ENCODE results near the gene MEN1. TPM values are rescaled to one million over a fixed set of nuclear protein-coding genes. Genes with fewer than 3 reads are reported as not detected.
"Not testable (repeated sequence)": the region's sequence is repeated elsewhere in the genome, so short reads cannot be mapped to it uniquely, and the experiment has no call there.

Gene MEN1
- polyA plus RNA-seq, 2 donors, result 15.4 to 19.0 TPM

GRCh38 chr11:64817476-64817875, 7.1 kb upstream of the MEN1 start:
- Histone ChIP-seq H3K4me1 (ENCODE audit: control insufficient read depth in 2 of 2, insufficient read depth in 2 of 2, low read length in 1 of 2) (no peaks in the 10 kb centered on the region), H3K9me3 (ENCODE audit: control insufficient read depth in 2 of 2, insufficient read depth in 1 of 2, low read depth in 1 of 2, low read length in 1 of 2) (no peaks in the 10 kb centered on the region), H3K27me3 (ENCODE audit: control insufficient read depth in 1 of 2, insufficient read depth in 2 of 2, low read length in 2 of 2) (no peaks in the 10 kb centered on the region), H3K4me3 (ENCODE audit: low read depth in 1 of 2, low read length in 2 of 2) (no peak overlapping the region), H3K36me3 (ENCODE audit: control insufficient read depth in 2 of 2, insufficient read depth in 2 of 2, low read length in 1 of 2) (no peaks in the 10 kb centered on the region), H3K27ac (ENCODE audit: low read depth in 2 of 2, low read length in 1 of 2) (no peak overlapping the region)
- WGBS, 2 donors, result 79 to 80% methylated on average over 3 of the region's 3 CpGs

- H3K9me3 ChIP-seq (ENCODE audit: control insufficient read depth in 2 of 2, insufficient read depth in 1 of 2, low read depth in 1 of 2, low read length in 1 of 2); H3K27ac ChIP-seq (ENCODE audit: low read depth in 2 of 2, low read length in 1 of 2); H3K27me3 ChIP-seq (ENCODE audit: control insufficient read depth in 1 of 2, insufficient read depth in 2 of 2, low read length in 2 of 2); H3K4me1 ChIP-seq (ENCODE audit: control insufficient read depth in 2 of 2, insufficient read depth in 2 of 2, low read length in 1 of 2); H3K36me3 ChIP-seq (ENCODE audit: control insufficient read depth in 2 of 2, insufficient read depth in 2 of 2, low read length in 1 of 2); H3K4me3 ChIP-seq (ENCODE audit: low read depth in 1 of 2, low read length in 2 of 2): not testable (repeated sequence)
- 62 to 67% methylated on average over 5 of the region's 5 CpGs for WGBS, 2 donors
Measured at GRCh38 chr11:64815433-64815832, 5.1 kb upstream of the MEN1 start.

GRCh38 chr11:64814712-64815187, 4.4 kb upstream of the MEN1 start:
- no peaks in the 10 kb centered on the region for H3K36me3 ChIP-seq (ENCODE audit: control insufficient read depth in 2 of 2, insufficient read depth in 2 of 2, low read length in 1 of 2)
- H3K9me3 ChIP-seq (ENCODE audit: control insufficient read depth in 2 of 2, insufficient read depth in 1 of 2, low read depth in 1 of 2, low read length in 1 of 2), result no peaks in the 10 kb centered on the region
- peaks cover 0 to 2% of the 10 kb centered on the region in 2 donors for H3K4me1 ChIP-seq (ENCODE audit: control insufficient read depth in 2 of 2, insufficient read depth in 2 of 2, low read length in 1 of 2)
- no peak overlapping the region for H3K4me3 ChIP-seq (ENCODE audit: low read depth in 1 of 2, low read length in 2 of 2)
- H3K27me3 ChIP-seq (ENCODE audit: control insufficient read depth in 1 of 2, insufficient read depth in 2 of 2, low read length in 2 of 2), result no peaks in the 10 kb centered on the region
- WGBS, 2 donors, result 63 to 70% methylated on average over 7 of the region's 7 CpGs
- H3K27ac ChIP-seq (ENCODE audit: low read depth in 2 of 2, low read length in 1 of 2), result no peak overlapping the region

- Histone ChIP-seq H3K36me3 (ENCODE audit: control insufficient read depth in 2 of 2, insufficient read depth in 2 of 2, low read length in 1 of 2) (no peaks in the 10 kb centered on the region), H3K27ac (ENCODE audit: low read depth in 2 of 2, low read length in 1 of 2) (no peak overlapping the region), H3K27me3 (ENCODE audit: control insufficient read depth in 1 of 2, insufficient read depth in 2 of 2, low read length in 2 of 2) (no peaks in the 10 kb centered on the region), H3K4me3 (ENCODE audit: low read depth in 1 of 2, low read length in 2 of 2) (no peak overlapping the region), H3K9me3 (ENCODE audit: control insufficient read depth in 2 of 2, insufficient read depth in 1 of 2, low read depth in 1 of 2, low read length in 1 of 2) (no peaks in the 10 kb centered on the region), H3K4me1 (ENCODE audit: control insufficient read depth in 2 of 2, insufficient read depth in 2 of 2, low read length in 1 of 2) (peaks cover 5 to 7% of the 10 kb centered on the region in 2 donors)
- 84 to 85% methylated on average over 5 of the region's 5 CpGs for WGBS, 2 donors
Measured at GRCh38 chr11:64813826-64814225, 3.5 kb upstream of the MEN1 start.

- H3K4me1 ChIP-seq (ENCODE audit: control insufficient read depth in 2 of 2, insufficient read depth in 2 of 2, low read length in 1 of 2), result peaks cover 5 to 7% of the 10 kb centered on the region in 2 donors
- H3K27ac ChIP-seq (ENCODE audit: low read depth in 2 of 2, low read length in 1 of 2), result peak overlapping the region in 1 of 2 donors; percentile 72
- no peaks in the 10 kb centered on the region for H3K9me3 ChIP-seq (ENCODE audit: control insufficient read depth in 2 of 2, insufficient read depth in 1 of 2, low read depth in 1 of 2, low read length in 1 of 2)
- no peaks in the 10 kb centered on the region for H3K27me3 ChIP-seq (ENCODE audit: control insufficient read depth in 1 of 2, insufficient read depth in 2 of 2, low read length in 2 of 2)
- 44 to 45% methylated on average over 17 of the region's 17 CpGs for WGBS, 2 donors
- peak overlapping the region in 1 of 2 donors; percentile 62 for H3K4me3 ChIP-seq (ENCODE audit: low read depth in 1 of 2, low read length in 2 of 2)
- peaks cover 6 to 13% of the 10 kb centered on the region in 2 donors for H3K36me3 ChIP-seq (ENCODE audit: control insufficient read depth in 2 of 2, insufficient read depth in 2 of 2, low read length in 1 of 2)
Measured at GRCh38 chr11:64810891-64811272, 531 bp upstream of the MEN1 start.

- peak overlapping the region; percentile 72 to 88 for H3K27ac ChIP-seq (ENCODE audit: low read depth in 2 of 2, low read length in 1 of 2)
- H3K9me3 ChIP-seq (ENCODE audit: control insufficient read depth in 2 of 2, insufficient read depth in 1 of 2, low read depth in 1 of 2, low read length in 1 of 2), result no peaks in the 10 kb centered on the region
- H3K27me3 ChIP-seq (ENCODE audit: control insufficient read depth in 1 of 2, insufficient read depth in 2 of 2, low read length in 2 of 2), result no peaks in the 10 kb centered on the region
- H3K4me1 ChIP-seq (ENCODE audit: control insufficient read depth in 2 of 2, insufficient read depth in 2 of 2, low read length in 1 of 2), result peaks cover 5 to 9% of the 10 kb centered on the region in 2 donors
- peaks cover 6 to 22% of the 10 kb centered on the region in 2 donors for H3K36me3 ChIP-seq (ENCODE audit: control insufficient read depth in 2 of 2, insufficient read depth in 2 of 2, low read length in 1 of 2)
- H3K4me3 ChIP-seq (ENCODE audit: low read depth in 1 of 2, low read length in 2 of 2), result peak overlapping the region; percentile 62 to 83
- WGBS, 2 donors, result 4 to 5% methylated on average over 35 to 44 of the region's 44 CpGs
Measured at GRCh38 chr11:64809781-64810241, 540 bp downstream of the MEN1 start.

- H3K4me3 ChIP-seq (ENCODE audit: low read depth in 1 of 2, low read length in 2 of 2), result no peak overlapping the region
- no peaks in the 10 kb centered on the region for H3K27me3 ChIP-seq (ENCODE audit: control insufficient read depth in 1 of 2, insufficient read depth in 2 of 2, low read length in 2 of 2)
- WGBS, 2 donors, result 91 to 94% methylated on average over 9 of the region's 9 CpGs
- H3K9me3 ChIP-seq (ENCODE audit: control insufficient read depth in 2 of 2, insufficient read depth in 1 of 2, low read depth in 1 of 2, low read length in 1 of 2), result no peaks in the 10 kb centered on the region
- no peak overlapping the region for H3K27ac ChIP-seq (ENCODE audit: low read depth in 2 of 2, low read length in 1 of 2)
- peaks cover 9 to 24% of the 10 kb centered on the region in 2 donors for H3K4me1 ChIP-seq (ENCODE audit: control insufficient read depth in 2 of 2, insufficient read depth in 2 of 2, low read length in 1 of 2)
- H3K36me3 ChIP-seq (ENCODE audit: control insufficient read depth in 2 of 2, insufficient read depth in 2 of 2, low read length in 1 of 2), result peaks cover 6 to 27% of the 10 kb centered on the region in 2 donors
Measured at GRCh38 chr11:64805481-64805880, 4.9 kb downstream of the MEN1 start.

- Histone ChIP-seq H3K27ac (ENCODE audit: low read depth in 2 of 2, low read length in 1 of 2) (peak overlapping the region in 1 of 2 donors; percentile 90), H3K36me3 (ENCODE audit: control insufficient read depth in 2 of 2, insufficient read depth in 2 of 2, low read length in 1 of 2) (peaks cover 6 to 27% of the 10 kb centered on the region in 2 donors)
- WGBS, 2 donors, result 90% methylated on average over 34 to 41 of the region's 41 CpGs
Measured at GRCh38 chr11:64804346-64805210, 5.8 kb downstream of the MEN1 start.

GRCh38 chr11:64803846-64804345, 6.5 kb downstream of the MEN1 start:
- H3K27ac ChIP-seq (ENCODE audit: low read depth in 2 of 2, low read length in 1 of 2), result peak overlapping the region; percentile 90 to 91
- WGBS, 2 donors, result 35 to 36% methylated on average over 15 of the region's 15 CpGs
- H3K9me3 ChIP-seq (ENCODE audit: control insufficient read depth in 2 of 2, insufficient read depth in 1 of 2, low read depth in 1 of 2, low read length in 1 of 2), result no peaks in the 10 kb centered on the region
- H3K36me3 ChIP-seq (ENCODE audit: control insufficient read depth in 2 of 2, insufficient read depth in 2 of 2, low read length in 1 of 2), result peaks cover 6 to 33% of the 10 kb centered on the region in 2 donors
- H3K4me3 ChIP-seq (ENCODE audit: low read depth in 1 of 2, low read length in 2 of 2), result peak overlapping the region; percentile 39 to 47
- H3K27me3 ChIP-seq (ENCODE audit: control insufficient read depth in 1 of 2, insufficient read depth in 2 of 2, low read length in 2 of 2), result no peaks in the 10 kb centered on the region
- peaks cover 4 to 17% of the 10 kb centered on the region in 2 donors for H3K4me1 ChIP-seq (ENCODE audit: control insufficient read depth in 2 of 2, insufficient read depth in 2 of 2, low read length in 1 of 2)

More at GRCh38 chr11:64804346-64805210, 5.8 kb downstream of the MEN1 start:
- Histone ChIP-seq H3K9me3 (ENCODE audit: control insufficient read depth in 2 of 2, insufficient read depth in 1 of 2, low read depth in 1 of 2, low read length in 1 of 2) (no peaks in the 10 kb centered on the region), H3K4me3 (ENCODE audit: low read depth in 1 of 2, low read length in 2 of 2) (no peak overlapping the region), H3K27me3 (ENCODE audit: control insufficient read depth in 1 of 2, insufficient read depth in 2 of 2, low read length in 2 of 2) (no peaks in the 10 kb centered on the region), H3K4me1 (ENCODE audit: control insufficient read depth in 2 of 2, insufficient read depth in 2 of 2, low read length in 1 of 2) (peaks cover 9 to 21% of the 10 kb centered on the region in 2 donors)
